A549 treated with Hydrocortisone at 1 μM for 4 hours (cell line): ENCODE results near the gene PLAA. TPM values are rescaled to one million over a fixed set of nuclear protein-coding genes. Genes with fewer than 3 reads are reported as not detected.

Experiments
- total RNA-seq: library from RNA; stranded (reverse); fragments of 200-300 nt; extraction: Qiagen RNA extraction; gene quantifications from 5 replicates; pipeline ENCODE4 v1.2.3, GENCODE V29; 2022

The PLAA gene
- 28.2 to 41.4 TPM (median 31.3 TPM) in 5 replicates for total RNA-seq

GRCh38 chr9:26946753-26947727 is at the start of gene PLAA:
TSS of gene PLAA (minus strand) at chr9:26947242. CDS start at chr9:26947045, 197 bp downstream.

DNA sequence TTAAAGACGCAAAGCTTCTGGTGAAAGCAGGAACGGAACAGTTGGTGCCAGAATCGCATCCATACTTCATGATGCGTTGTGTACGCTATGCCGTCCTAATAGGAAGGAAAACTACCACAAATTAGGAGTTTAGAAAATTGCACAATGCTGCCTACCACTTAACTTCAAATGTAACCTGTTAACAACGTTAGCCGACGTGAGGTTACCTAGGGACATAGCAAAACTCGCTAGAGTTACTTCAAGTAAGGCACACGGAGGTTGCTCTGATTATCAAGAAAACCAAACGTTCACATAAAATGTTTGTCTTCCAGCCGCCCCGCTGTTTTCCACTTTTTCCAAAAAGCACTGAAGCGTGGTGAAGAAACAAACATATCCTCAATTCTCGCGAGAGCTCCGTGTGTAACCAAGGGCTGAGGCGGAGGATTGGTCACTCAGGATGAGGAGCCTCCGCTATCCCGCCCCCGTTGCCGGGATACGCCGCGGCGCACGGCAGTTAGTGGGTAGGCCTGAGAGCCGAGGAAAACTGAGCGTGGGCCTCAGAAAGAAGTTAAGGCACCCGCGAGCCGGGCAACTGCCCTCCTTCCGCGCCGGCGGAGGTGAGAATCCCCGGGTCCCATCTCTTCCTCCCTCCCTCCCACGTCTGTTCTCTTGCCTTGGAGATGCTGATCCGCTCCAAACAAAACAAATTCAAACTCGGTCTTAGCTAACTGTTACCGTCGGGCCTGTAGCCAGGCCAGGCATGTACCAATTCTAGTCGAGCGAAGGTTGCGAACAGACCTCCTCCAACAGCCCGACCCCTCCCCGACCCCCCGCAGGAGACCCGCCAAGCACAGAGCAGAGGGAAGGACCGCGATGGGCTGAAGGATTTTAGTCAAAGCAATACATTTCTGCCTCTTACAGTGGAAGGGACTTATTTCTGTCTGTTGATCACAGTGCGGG is 9.1 kb upstream of the PLAA start, which contains the start of gene IFT74:
TSS of gene IFT74 (plus strand) at position 492 of the 939 bp plus-strand sequence. CDS start 5,556 bp downstream, outside the sequence.

DNA sequence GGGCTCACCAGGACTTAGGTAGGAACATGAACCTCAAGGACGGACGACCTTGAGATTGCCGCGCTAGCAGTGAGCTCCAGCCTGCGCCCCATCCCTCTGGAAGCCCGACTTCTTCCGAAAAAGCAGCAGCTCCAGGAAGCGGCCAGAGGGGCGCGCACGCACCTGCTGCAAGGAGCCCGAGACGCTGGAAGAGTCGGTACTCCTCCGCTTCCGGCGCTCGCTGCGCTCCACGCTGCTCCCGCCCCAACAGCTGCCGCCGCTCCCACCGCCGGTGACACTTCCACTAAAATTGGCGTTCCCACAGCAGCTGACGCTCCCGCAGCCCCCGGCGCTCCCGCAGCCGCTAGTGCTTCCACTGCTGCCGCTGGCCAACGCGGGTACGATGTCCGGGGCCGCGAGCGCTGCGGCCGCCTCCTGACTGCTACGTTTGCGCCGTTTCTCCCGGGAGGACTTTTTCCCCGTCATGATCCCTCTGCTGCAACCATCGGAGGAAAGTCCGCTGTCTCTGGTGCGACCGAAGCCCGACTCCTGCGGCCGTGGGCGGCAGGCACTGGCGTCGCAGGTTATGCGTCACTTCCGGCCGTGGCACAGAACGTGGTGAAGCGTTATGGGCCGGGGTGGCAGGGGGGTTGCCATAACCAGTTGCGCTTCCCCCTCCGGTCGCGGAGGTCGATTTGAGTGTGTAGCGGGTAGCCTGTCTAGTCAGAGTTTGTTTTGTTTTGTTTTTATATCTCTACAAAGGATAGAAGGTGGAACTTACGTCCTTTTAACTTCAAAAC is 54.6 kb downstream of the PLAA start, which contains the start of gene CAAP1:
TSS of gene CAAP1 (minus strand) at position 552 of the 779 bp plus-strand sequence. CDS start at position 465, 87 bp downstream.

Other genes starting within 250 kb of the PLAA start
- 17.2 to 26.7 TPM (median 23.5 TPM) in 5 replicates for gene CAAP1, start 54.4 kb downstream of the PLAA start, total RNA-seq
- 11.6 to 15.5 TPM (median 12.9 TPM) in 5 replicates for gene IFT74, start 9.2 kb upstream of the PLAA start, total RNA-seq
- gene LRRC19, start 58.4 kb upstream of the PLAA start, total RNA-seq = not detected in 5 replicates
- 0.09 to 0.15 TPM (median 0.12 TPM) in 5 replicates for gene TEK, start 162.0 kb upstream of the PLAA start, total RNA-seq